SK-N-SH (cell line): Measurements from ENCODE around the gene MAST4. TPM values are rescaled to one million over a fixed set of nuclear protein-coding genes. Genes with fewer than 3 reads are reported as not detected.

Experiments
- CTCF ChIA-PET: fragments of 300-600, 350-600 bp; formaldehyde crosslinking; extraction: SDS; loops from one replicate; lab custom pipeline; 2021; lab: Yijun Ruan, JAX
- POLR2A ChIA-PET: fragments of 350-600 bp; sonication (Branson Sonifier 250); formaldehyde crosslinking; extraction: SDS; loops from one replicate; lab custom pipeline; 2020; ENCODE audit warnings: antibody characterized with exemption, inconsistent platforms; lab: Yijun Ruan, JAX
- DNase-seq: peaks from one replicate; pipeline ENCODE4 v3.0.0; 2012
- H2AFZ ChIP-seq: fragments of 200-600 bp; sonication (generic); 2 replicates; pipeline ENCODE4 v1.8.1; 2016; ENCODE audit warnings: antibody characterized with exemption, mild to moderate bottlenecking, low read depth
- H3F3A ChIP-seq: fragments of 200-600 bp; sonication (generic); replicated peaks from 2 replicates; pipeline ENCODE3; 2016; ENCODE audit warnings: antibody characterized with exemption, mild to moderate bottlenecking; ENCODE audit not compliant: insufficient read depth
- H3K27ac ChIP-seq, 2 experiments: fragments of 200-500 bp in 1 of 2; fragments of 200-600 bp in 1 of 2; sonication (Bioruptor generic) in 1 of 2; sonication (generic), shearing (Covaris generic) in 1 of 2; 2 replicates each; pipeline versions ENCODE4 v1.5.1 to v1.6.1; 2014 to 2016; ENCODE audit warnings: low read depth in 2 of 2, inconsistent platforms in 1 of 2, low read length in 1 of 2, mild to moderate bottlenecking in 1 of 2, mixed read lengths in 1 of 2
- H3K27me3 ChIP-seq: fragments of 200-600 bp; sonication (generic), shearing (Covaris generic); 2 replicates; pipeline ENCODE4 v1.6.1; 2016; ENCODE audit warnings: mixed run types; ENCODE audit not compliant: insufficient read depth
- H3K36me3 ChIP-seq, 2 experiments: fragments of 200-500 bp in 1 of 2; fragments of 200-600 bp in 1 of 2; sonication (Bioruptor generic) in 1 of 2; sonication (generic) in 1 of 2; replicated peaks in 1 of 2; 2 replicates each; pipeline versions ENCODE3 to v1.5.1; 2014 to 2016; ENCODE audit warnings: low read length in 1 of 2, mild to moderate bottlenecking in 1 of 2; ENCODE audit not compliant: insufficient read depth in 2 of 2, control insufficient read depth in 1 of 2
- H3K4me1 ChIP-seq, 2 experiments: fragments of 200-500 bp in 1 of 2; fragments of 200-600 bp in 1 of 2; sonication (Bioruptor generic) in 1 of 2; sonication (generic), shearing (Covaris generic) in 1 of 2; 2 replicates each; pipeline versions ENCODE4 v1.5.1 to v1.6.1; 2014 to 2016; ENCODE audit warnings: low read depth in 1 of 2, low read length in 1 of 2, mixed run types in 1 of 2; ENCODE audit not compliant: insufficient read depth in 2 of 2, control insufficient read depth in 1 of 2
- H3K4me2 ChIP-seq: fragments of 200-600 bp; sonication (generic), shearing (Covaris generic); 2 replicates; pipeline ENCODE4 v1.6.1; 2017; ENCODE audit warnings: mixed run types
- H3K4me3 ChIP-seq, 2 experiments: fragments of 200-500 bp in 1 of 2; fragments of 200-600 bp in 1 of 2; sonication (Bioruptor generic) in 1 of 2; sonication (generic), shearing (Covaris generic) in 1 of 2; 2 replicates each; pipeline versions ENCODE4 v1.5.1 to v1.8.1; 2014 to 2016; ENCODE audit warnings: low read depth in 2 of 2, inconsistent platforms in 1 of 2, low read length in 1 of 2, mild to moderate bottlenecking in 1 of 2, mixed read lengths in 1 of 2, moderate library complexity in 1 of 2
- H3K79me2 ChIP-seq: fragments of 200-600 bp; sonication (generic); 2 replicates; pipeline ENCODE4 v1.8.1; 2017; ENCODE audit warnings: mild to moderate bottlenecking; ENCODE audit not compliant: insufficient read depth
- H3K9ac ChIP-seq: fragments of 200-600 bp; sonication (generic); 2 replicates; pipeline ENCODE4 v1.6.1; 2017; ENCODE audit warnings: mixed run types
- H3K9me2 ChIP-seq: fragments of 200-600 bp; sonication (generic); 2 replicates; pipeline ENCODE4 v1.6.1; 2017; ENCODE audit warnings: mixed run types
- H3K9me3 ChIP-seq: fragments of 200-600 bp; sonication (generic); 2 replicates; pipeline ENCODE4 v1.6.1; 2017; ENCODE audit warnings: mixed run types, mild to moderate bottlenecking, moderate library complexity
- H4K20me1 ChIP-seq: fragments of 200-600 bp; sonication (generic); 2 replicates; pipeline ENCODE4 v1.6.1; 2017; ENCODE audit warnings: mild to moderate bottlenecking, mixed run types; ENCODE audit not compliant: insufficient read depth
- EP300 ChIP-seq, 2 experiments: IDR thresholded peaks; 2 replicates each; pipeline versions ENCODE4 v1.4.0 to v1.6.1; 2012; ENCODE audit warnings: borderline replicate concordance in 1 of 2, low read depth in 1 of 2, low read length in 1 of 2
- FOXJ3 ChIP-seq: sonication (generic); formaldehyde crosslinking; IDR thresholded peaks from 2 replicates; pipeline ENCODE4 v1.5.1; 2020; ENCODE audit warnings: mild to moderate bottlenecking, missing genetic modification reagents
- GATA2 ChIP-seq: sonication (generic); formaldehyde crosslinking; IDR thresholded peaks from 2 replicates; pipeline ENCODE4 v1.5.0; 2020; ENCODE audit warnings: mild to moderate bottlenecking, missing genetic modification reagents
- IRF3 ChIP-seq: fragments of 150-350 bp; IDR thresholded peaks from 2 replicates; pipeline ENCODE4 v1.6.1; 2016; ENCODE audit warnings: mild to moderate bottlenecking, low read depth, low read length
- MEF2A ChIP-seq: IDR thresholded peaks from 2 replicates; pipeline ENCODE4 v1.4.0; 2012; ENCODE audit warnings: low read depth, borderline replicate concordance
- MXI1 ChIP-seq: IDR thresholded peaks from 2 replicates; pipeline ENCODE4 v1.6.1; 2012; ENCODE audit warnings: mild to moderate bottlenecking, low read depth, low read length, improper control_type of control experiment
- NFIC ChIP-seq: IDR thresholded peaks from 2 replicates; pipeline ENCODE4 v1.4.0; 2012; ENCODE audit warnings: borderline replicate concordance
- NRF1 ChIP-seq: IDR thresholded peaks from 2 replicates; pipeline ENCODE4 v1.6.1; 2012; ENCODE audit warnings: low read depth, mild to moderate bottlenecking, low read length
- RCOR1 ChIP-seq: fragments of 150-350 bp; IDR thresholded peaks from 2 replicates; pipeline ENCODE4 v1.6.1; 2017; ENCODE audit warnings: antibody characterized with exemption, low read length
- REST ChIP-seq: IDR thresholded peaks from 2 replicates; pipeline ENCODE4 v1.6.1; 2012; ENCODE audit warnings: mild to moderate bottlenecking, low read depth, low read length, moderate library complexity
- TAF1 ChIP-seq: IDR thresholded peaks from 2 replicates; pipeline ENCODE4 v1.6.1; 2012; ENCODE audit warnings: low read depth, mild to moderate bottlenecking, low read length, moderate library complexity, borderline replicate concordance
- TCF12 ChIP-seq: IDR thresholded peaks from 2 replicates; pipeline ENCODE4 v1.4.0; 2012
- USF1 ChIP-seq: IDR thresholded peaks from 2 replicates; pipeline ENCODE4 v1.4.0; 2012; ENCODE audit warnings: low read depth, borderline replicate concordance
- WGBS: methylation state at CpG from one replicate; pipeline ENCODE4 v1.1.6; 2017; ENCODE audit warnings: low lambda C conversion rate; 5-methylcytosine and 5-hydroxymethylcytosine counted together
- polyA plus RNA-seq, 3 experiments: library from polyadenylated mRNA; depleted of rRNA; stranded (reverse); fragments of >200 nt; gene quantifications; 2 replicates each; pipeline ENCODE4 v1.2.3, GENCODE V29; 2012
- TF ChIP-seq, protein P1 (sequence below): IDR thresholded peaks from 2 replicates; pipeline ENCODE4; 2012
- TF ChIP-seq, protein P2 (sequence below): fragments of 200-600 bp; sonication (generic); IDR thresholded peaks from 2 replicates; pipeline ENCODE4 v1.6.1; 2017; ENCODE audit warnings: antibody characterized with exemption, mild to moderate bottlenecking, moderate library complexity

Gene MAST4
- polyA plus RNA-seq, 1 of the 3 experiments (the other 2 are of a cell fraction) = 2.2 TPM

GRCh38 chr5:66820630-66821207 lies 224.5 kb downstream of the MAST4 start (continued):
- TF ChIP-seq REST = no peak

- no peaks in the 10 kb centered on the region for H4K20me1 ChIP-seq
- TF ChIP-seq GATA2 (CRISPR knock-in tag) (no peak), TCF12 (no peak), MEF2A (no peak), MXI1 (no peak), REST (no peak), RCOR1 (no peak), TAF1 (no peak), FOXJ3 (no peak), NRF1 (no peak), NFIC (no peak), IRF3 (no peak), USF1 (no peak), EP300 (IDR thresholded peaks at IDR 0.05; ENCODE audit: borderline replicate concordance in 1 of 2, low read depth in 1 of 2, low read length in 1 of 2) (no peak)
- TF ChIP-seq, protein P1, sequence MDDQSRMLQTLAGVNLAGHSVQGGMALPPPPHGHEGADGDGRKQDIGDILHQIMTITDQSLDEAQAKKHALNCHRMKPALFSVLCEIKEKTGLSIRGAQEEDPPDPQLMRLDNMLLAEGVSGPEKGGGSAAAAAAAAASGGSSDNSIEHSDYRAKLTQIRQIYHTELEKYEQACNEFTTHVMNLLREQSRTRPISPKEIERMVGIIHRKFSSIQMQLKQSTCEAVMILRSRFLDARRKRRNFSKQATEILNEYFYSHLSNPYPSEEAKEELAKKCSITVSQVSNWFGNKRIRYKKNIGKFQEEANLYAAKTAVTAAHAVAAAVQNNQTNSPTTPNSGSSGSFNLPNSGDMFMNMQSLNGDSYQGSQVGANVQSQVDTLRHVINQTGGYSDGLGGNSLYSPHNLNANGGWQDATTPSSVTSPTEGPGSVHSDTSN = no peak
- TF ChIP-seq, protein P2, sequence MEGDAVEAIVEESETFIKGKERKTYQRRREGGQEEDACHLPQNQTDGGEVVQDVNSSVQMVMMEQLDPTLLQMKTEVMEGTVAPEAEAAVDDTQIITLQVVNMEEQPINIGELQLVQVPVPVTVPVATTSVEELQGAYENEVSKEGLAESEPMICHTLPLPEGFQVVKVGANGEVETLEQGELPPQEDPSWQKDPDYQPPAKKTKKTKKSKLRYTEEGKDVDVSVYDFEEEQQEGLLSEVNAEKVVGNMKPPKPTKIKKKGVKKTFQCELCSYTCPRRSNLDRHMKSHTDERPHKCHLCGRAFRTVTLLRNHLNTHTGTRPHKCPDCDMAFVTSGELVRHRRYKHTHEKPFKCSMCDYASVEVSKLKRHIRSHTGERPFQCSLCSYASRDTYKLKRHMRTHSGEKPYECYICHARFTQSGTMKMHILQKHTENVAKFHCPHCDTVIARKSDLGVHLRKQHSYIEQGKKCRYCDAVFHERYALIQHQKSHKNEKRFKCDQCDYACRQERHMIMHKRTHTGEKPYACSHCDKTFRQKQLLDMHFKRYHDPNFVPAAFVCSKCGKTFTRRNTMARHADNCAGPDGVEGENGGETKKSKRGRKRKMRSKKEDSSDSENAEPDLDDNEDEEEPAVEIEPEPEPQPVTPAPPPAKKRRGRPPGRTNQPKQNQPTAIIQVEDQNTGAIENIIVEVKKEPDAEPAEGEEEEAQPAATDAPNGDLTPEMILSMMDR = no peak
- TF ChIP-seq, all 33 proteins: peak for 0
- no peaks in the 10 kb centered on the region; the same call in 1 of the 2 replicates for H3K27me3 ChIP-seq
- H3K9me2 ChIP-seq = no peaks in the 10 kb centered on the region
- H3K4me2 ChIP-seq = no peak overlapping the region
- H3K27ac ChIP-seq = no peak overlapping the region
- no peak overlapping the region for H3K4me3 ChIP-seq
- DNase-seq = no peak
- H3F3A ChIP-seq = no peaks in the 10 kb centered on the region
- H3K9me3 ChIP-seq = no peaks in the 10 kb centered on the region
- ChIA-PET POLR2A (no interaction called here), CTCF (interaction anchor here (0.6 to 0.7 kb wide), 3 partner anchors 43 to 328 kb away, joined by 3 read pairs; no protein-coding TSS in a partner anchor)
- WGBS = 83% methylated on average over 4 of the region's 4 CpGs
- H3K36me3 ChIP-seq = no peaks in the 10 kb centered on the region
- no peaks in the 10 kb centered on the region for H3K4me1 ChIP-seq
- no peak overlapping the region for H3K9ac ChIP-seq
- H2AFZ ChIP-seq = no peak overlapping the region
- H3K79me2 ChIP-seq = no peaks in the 10 kb centered on the region
Measured at GRCh38 chr5:66821688-66822429, 225.7 kb downstream of the MAST4 start.
